Superior temporal gyrus (tissue), 1 donor: Measurements from ENCODE around the gene NEUROD6.

Source experiments
- DNase-seq: peaks from one replicate; pipeline ENCODE4 v3.0.0-alpha.2; 2016; ENCODE audit errors: extremely low spot score

Gene NEUROD6

GRCh38 chr7:31340603-31341002 is at the start of gene NEUROD6:
NEUROD6 (minus strand) TSS chr7:31340726; CDS start chr7:31339268, 1,458 bp downstream.
- no peak for DNase-seq

GRCh38 chr7:31384466-31384865 is 43.9 kb upstream of the NEUROD6 start:
- no peak for DNase-seq

- no peak for DNase-seq
Observed at GRCh38 chr7:31382722-31383121, 42.2 kb upstream of the NEUROD6 start.

DNA sequence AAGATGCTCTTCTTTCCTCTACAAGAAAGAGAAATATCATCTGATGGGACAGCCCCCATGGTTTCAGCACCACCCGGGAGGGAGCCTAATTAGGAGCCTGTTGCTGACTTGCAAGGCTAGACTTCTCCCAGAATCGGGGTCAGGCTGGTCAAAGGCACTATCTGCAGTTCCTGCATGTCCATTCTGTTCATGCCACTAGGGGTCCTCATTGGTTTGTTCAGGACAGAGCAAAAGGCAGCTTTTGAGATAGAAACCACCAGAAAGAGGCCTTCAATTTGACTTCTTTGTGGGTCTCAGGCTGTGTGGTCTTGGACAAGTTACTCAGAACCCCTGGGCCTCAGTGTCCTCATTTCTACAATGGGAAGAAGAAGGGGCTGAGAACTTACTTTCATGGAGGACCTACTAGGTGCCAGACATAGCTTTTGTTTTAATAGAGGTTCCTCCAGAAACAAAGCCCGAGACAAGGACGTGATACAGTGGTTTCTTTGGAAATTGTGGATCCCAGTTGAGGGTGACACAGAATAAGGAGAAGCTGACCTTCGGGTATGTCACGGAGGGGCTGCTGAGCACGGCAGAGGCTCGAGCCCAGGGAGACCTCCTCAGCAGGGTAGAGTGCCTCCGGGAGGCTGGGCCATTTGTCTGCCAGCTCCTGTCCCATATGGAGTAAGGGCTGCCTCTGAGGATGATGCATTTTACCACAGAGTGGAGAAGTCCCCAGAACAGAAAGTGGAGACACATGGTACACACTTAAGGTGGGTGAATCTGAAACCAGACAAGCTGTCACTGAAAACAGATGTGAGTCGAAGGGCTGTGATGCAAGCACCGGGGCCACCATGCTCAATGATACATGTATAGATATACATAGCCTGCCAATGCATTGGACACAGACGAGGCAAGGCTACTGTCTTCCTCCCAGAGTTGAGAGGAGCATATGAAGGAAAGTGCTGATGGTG is 33.1 kb upstream of the NEUROD6 start:
- DNase-seq = peak; percentile 78

DNA sequence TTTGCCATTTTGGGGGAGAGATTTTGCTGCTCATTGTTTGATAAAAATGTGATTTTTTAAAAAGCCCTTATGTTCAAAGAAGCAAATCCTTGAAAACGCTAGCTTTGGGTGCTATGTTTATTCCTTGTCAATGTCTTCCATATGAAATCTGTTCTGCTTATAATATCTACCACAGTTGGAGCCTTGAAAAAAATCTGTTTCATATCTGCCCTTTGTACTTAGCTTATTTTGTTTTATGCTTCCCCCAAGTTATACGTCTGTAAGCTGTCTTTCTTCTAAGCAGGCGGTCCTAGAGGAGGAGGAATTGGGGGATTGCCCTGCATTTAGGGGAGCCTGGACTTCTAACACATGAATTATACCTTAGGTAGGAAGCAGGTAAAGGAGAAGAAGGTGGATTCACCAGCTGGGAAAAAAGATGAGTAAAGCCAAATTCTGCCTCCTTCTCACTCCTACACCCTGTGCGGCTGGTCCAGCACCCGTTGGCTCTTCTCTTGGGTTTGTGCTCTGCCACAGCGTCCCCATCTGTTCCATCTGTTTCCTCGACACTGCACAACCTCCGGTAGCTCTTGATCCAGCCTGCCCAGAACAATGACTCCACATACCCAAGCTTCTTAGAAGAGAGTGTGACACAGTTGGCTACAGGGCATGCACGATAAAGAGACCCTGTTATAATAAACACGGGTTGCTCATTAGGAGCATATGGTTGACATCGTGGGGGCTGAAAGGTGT is 31.9 kb upstream of the NEUROD6 start:
- DNase-seq = no peak

DNA sequence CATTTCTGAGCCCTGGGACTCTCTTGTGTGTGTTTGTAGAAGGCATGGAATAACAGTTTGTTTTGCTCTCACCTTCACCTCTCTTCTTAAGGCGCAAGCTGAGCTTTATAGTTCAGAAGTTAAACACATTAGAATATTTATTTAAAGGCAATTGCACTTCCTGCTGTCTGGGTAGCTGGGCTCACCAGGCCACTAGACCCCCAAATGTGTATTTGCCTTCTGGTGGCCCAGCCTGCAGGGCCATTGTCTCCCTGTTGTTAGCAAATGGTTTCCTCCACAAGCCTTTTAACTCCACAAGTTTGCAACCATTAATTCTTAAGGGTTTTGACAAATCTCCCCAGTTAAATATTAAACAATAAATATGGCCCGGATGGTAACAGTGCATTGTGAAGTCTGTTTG is 31.1 kb upstream of the NEUROD6 start:
- no peak for DNase-seq

DNA sequence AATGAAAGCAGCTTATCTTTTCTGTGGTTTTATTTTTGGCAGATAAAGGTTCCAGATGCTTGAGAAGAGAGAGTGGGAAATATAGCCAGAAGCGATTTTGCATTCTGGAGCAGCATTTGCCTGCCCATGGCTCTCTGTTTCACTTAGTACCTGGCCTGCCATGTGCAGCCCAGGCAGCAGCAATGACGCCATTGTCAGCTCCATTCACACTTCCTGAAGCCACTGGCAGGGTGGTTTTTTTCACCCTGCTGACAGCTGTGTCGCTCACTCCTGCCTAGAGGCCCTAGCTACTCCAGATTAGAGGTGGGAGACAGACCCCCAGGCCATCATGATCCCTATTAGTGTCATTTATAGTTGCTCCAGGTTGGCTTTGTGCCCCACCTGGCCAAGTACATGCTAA is 30.1 kb upstream of the NEUROD6 start:
- no peak for DNase-seq

GRCh38 chr7:31368620-31369019 is 28.1 kb upstream of the NEUROD6 start:
- no peak for DNase-seq

DNA sequence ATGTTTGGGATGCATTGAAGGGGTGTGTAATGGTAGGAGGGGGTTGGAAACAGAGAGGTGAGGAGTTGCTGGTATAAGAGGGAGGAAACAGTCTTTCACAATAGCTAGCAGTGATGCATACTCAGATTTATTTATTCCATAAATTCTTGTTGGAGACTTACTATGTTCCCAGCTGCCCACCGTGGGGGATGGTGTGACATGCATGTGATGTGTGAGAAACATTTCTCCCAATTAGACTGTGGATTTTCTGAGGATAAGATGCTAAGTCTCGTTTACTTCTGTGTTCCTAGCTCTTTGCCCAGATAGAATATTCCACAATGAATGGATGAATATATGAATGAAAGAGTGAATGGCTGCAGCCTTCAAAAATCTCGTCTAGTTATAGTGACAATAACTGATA is 23.0 kb upstream of the NEUROD6 start:
- no peak for DNase-seq

DNA sequence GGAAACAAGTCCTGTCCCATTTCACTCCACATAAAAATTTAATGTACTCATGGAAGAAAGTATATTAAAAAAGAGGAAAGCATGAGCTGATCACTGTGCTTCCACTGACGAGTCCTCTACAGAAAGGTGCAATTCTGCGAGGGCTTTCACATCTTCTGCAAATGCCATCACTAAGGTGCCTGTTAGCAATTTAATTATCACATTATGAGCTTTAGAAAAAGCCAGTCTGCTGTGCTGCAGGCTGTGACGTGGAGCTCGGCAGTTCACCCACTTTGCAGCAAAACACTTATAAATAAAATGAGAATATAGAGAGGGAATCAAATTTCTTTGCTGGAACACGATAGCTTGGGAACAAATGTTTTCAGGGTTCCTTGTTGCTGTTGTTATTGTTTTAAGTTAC is 22.5 kb upstream of the NEUROD6 start:
- DNase-seq = no peak

- DNase-seq = no peak
Observed at GRCh38 chr7:31362401-31362800, 21.9 kb upstream of the NEUROD6 start.

- no peak for DNase-seq
Observed at GRCh38 chr7:31358467-31358866, 17.9 kb upstream of the NEUROD6 start.

DNA sequence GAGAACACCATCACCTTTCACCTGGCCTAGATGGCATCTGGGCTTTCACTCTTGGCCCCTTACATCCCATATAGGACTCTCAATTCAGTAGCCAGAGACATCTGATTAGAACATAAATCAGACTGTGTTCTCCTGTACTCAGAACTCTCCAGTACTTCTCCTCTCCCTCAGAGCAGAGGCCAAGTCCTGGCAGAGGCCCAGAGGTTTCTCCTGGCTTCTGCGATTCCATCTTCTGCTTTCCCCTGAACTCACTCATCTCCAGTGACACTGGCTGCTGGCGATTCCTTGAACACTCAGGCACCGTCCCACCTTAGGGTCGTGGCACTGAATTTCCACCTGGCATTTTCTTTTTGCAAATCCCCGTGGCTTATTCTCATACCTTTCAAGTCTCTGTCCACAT is 4.9 kb upstream of the NEUROD6 start:
- no peak for DNase-seq

GRCh38 chr7:31343516-31344305 is 3.2 kb upstream of the NEUROD6 start:
- no peak for DNase-seq

GRCh38 chr7:31341141-31341540 is 615 bp upstream of the NEUROD6 start:
- no peak for DNase-seq

- no peak for DNase-seq
Observed at GRCh38 chr7:31340051-31340450, 475 bp downstream of the NEUROD6 start.

GRCh38 chr7:31338706-31339105 is 1.8 kb downstream of the NEUROD6 start:
- no peak for DNase-seq

GRCh38 chr7:31337002-31337565 is 3.4 kb downstream of the NEUROD6 start:
- DNase-seq = no peak

- no peak for DNase-seq
Observed at GRCh38 chr7:31336202-31337001, 4.1 kb downstream of the NEUROD6 start.

GRCh38 chr7:31335884-31336201 is 4.7 kb downstream of the NEUROD6 start:
- DNase-seq = no peak
